ENCODE results near the gene TRIM66.

Gene TRIM66

DNA sequence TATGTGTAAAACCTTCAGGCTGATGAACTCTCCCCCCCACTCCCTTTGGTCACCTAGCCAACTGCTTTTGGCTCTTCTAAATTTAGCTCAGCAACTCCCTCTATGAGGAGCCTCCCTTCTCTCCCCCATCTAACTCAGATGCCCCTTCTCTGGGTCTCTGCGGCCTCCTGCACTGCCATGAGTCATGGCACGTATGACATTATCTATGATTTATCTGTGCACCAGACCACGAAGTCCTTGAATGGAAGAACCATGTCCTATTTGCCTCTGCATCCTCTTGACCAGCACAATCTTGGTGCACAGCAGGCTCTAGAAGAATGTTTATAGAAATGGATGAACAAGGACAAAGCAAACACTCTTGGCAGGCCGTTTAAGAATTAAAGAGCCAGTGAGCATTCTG lies 46.1 kb upstream of the TRIM66 start:
- H3K4me3 ChIP-seq (replicated peaks; ENCODE audit: low read depth, low read length), result no peak overlapping the region
- no peak for DNase-seq (ENCODE audit: extremely low read depth, low read depth)
- TF ChIP-seq, protein P1, sequence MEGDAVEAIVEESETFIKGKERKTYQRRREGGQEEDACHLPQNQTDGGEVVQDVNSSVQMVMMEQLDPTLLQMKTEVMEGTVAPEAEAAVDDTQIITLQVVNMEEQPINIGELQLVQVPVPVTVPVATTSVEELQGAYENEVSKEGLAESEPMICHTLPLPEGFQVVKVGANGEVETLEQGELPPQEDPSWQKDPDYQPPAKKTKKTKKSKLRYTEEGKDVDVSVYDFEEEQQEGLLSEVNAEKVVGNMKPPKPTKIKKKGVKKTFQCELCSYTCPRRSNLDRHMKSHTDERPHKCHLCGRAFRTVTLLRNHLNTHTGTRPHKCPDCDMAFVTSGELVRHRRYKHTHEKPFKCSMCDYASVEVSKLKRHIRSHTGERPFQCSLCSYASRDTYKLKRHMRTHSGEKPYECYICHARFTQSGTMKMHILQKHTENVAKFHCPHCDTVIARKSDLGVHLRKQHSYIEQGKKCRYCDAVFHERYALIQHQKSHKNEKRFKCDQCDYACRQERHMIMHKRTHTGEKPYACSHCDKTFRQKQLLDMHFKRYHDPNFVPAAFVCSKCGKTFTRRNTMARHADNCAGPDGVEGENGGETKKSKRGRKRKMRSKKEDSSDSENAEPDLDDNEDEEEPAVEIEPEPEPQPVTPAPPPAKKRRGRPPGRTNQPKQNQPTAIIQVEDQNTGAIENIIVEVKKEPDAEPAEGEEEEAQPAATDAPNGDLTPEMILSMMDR (IDR thresholded peaks at IDR 0.05; ENCODE audit: low read depth, low read length, missing control alignments), result no peak

DNA sequence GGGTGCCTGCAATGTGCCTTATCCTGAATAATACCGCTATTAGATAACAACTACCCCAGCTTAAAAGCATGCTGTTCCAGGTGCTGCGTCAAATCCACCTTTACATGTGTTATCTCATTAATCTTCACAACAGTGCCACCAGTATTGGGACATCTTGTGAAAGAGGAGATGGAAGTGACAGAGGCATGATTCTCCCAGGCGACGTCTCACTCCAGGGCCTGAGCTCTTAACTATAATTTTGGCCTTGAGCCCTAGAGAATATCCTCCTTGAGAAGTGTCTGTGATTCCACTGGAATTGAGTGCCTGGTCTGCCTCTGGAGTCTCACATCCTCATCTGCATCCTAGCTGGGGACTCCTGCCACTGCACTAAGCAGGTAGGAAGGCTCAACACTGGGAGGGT lies 43.9 kb upstream of the TRIM66 start:
- no peak for DNase-seq (ENCODE audit: extremely low read depth, low read depth)
- no peak overlapping the region for H3K4me3 ChIP-seq (replicated peaks; ENCODE audit: low read depth, low read length)
- TF ChIP-seq, protein P1 (IDR thresholded peaks at IDR 0.05; ENCODE audit: low read depth, low read length, missing control alignments), result no peak

DNA sequence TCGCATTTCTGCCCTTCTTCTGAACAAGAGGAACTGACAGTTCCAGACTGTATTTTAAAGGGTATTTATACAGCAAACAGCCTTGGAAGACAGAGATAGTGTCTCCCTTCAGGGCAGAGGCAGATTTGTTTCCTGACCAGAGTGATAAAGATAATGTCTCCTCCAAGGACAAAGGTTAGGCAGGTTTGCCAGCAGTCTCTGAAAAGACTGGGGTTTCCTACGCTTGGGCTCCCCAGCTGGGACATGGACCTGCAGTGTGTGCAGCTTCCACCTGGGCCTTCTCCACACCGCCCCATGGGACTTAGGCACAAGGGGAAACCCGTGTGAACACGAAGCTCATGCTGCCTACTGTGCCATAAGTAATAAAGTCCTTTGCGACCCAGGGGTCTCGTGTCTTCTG lies 42.2 kb upstream of the TRIM66 start:
- TF ChIP-seq, protein P1 (IDR thresholded peaks at IDR 0.05; ENCODE audit: low read depth, low read length, missing control alignments), result no peak
- H3K4me3 ChIP-seq (replicated peaks; ENCODE audit: low read depth, low read length), result no peak overlapping the region
- no peak for DNase-seq (ENCODE audit: extremely low read depth, low read depth)

DNA sequence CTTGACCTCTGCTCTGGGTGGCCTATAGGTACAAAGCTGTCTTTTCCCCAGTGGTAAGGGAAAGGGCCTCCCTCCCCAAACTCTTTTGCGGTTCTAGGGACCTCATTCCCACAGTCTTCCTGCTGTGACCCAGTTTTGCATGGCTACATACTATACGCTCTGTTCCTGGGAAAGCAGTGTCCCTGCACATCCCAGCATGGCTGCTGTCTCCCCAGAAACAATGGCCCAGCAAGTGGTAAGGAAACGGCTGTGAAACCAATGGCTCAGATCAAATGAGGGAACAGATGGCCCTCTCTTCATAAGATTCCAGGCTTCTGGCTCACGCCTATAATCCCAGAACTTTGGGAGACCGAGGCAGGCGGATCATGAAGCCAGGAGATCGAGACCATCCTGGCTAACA lies 41.2 kb upstream of the TRIM66 start:
- no peak for DNase-seq (ENCODE audit: extremely low read depth, low read depth)

DNA sequence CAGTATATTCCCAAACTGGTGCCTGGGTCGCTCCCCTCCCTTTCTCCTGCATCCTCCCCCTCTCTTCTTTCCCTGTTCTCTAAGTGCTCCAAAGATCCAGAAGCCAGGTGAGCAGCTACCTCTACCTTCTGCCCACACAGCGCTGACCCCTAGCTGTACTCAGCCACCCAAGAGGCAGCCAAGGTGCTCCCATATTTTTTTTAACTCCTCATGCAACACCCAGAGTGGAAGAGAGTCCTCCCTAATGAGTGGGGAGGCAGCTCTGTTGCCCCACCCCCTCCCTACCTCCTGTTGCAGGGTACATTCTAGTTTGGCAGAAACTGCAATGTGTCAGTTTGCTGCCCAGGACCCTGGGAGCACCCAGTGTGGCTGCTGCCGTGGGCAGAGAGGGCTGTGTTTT lies 40.3 kb upstream of the TRIM66 start:
- TF ChIP-seq, protein P1 (IDR thresholded peaks at IDR 0.05; ENCODE audit: low read depth, low read length, missing control alignments), result no peak
- DNase-seq (ENCODE audit: extremely low read depth, low read depth), result no peak
- no peak overlapping the region for H3K4me3 ChIP-seq (replicated peaks; ENCODE audit: low read depth, low read length)

More for the DNA sequence above, 41.2 kb upstream of the TRIM66 start:
- TF ChIP-seq, protein P1 (IDR thresholded peaks at IDR 0.05; ENCODE audit: low read depth, low read length, missing control alignments), result no peak
- H3K4me3 ChIP-seq (replicated peaks; ENCODE audit: low read depth, low read length), result no peak overlapping the region

DNA sequence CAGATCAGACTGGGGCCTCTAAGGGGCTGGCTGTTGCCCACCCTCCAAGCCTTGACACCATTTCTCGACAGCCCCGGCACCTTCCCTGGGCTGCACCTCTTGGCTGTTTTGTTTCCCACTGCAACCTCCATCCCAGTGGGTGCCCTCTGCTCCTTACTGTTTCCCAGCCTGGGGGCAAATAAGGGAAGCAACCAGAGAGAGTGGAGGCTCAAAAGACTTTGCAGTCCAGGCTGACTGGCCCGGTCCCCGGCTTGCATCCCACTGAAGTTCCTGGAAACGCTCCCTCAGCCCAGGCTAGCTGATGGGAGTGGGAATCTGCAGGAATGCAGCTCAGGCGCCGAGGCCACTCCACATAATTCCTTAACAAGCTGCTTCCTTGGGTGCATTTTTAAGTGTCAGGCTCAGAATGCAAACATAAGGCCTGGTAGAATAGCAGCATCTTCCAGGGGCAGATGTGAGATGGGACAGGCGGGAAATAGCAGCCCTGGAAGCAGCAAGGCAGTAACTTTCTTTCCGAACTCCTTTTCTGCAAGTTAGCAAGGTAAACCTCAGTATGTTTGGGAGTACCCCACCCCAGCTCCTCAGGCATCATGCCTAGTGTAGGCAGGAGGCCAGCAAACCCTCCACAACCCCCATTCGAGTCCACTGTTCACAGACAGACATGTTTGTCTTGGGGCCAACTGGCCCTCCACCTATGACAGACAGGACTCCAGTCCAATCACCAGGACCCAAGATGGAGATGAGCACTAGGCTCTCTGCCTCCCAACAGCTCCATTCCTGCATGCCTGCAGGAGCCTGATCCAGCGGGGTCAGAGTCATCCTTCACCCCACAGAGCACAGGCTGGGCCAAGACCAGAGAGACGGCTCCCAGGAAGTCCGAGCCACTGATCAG lies 39.4 kb upstream of the TRIM66 start:
- DNase-seq (ENCODE audit: extremely low read depth, low read depth), result no peak
- TF ChIP-seq, protein P1 (IDR thresholded peaks at IDR 0.05; ENCODE audit: low read depth, low read length, missing control alignments), result no peak
- H3K4me3 ChIP-seq (replicated peaks; ENCODE audit: low read depth, low read length), result no peak overlapping the region
